OCI-LY7 (cell line): ENCODE results near the gene SLC6A6.

Experiments
- EZH2phosphoT487 ChIP-seq: fragments of 200-600 bp; sonication (generic); IDR thresholded peaks from 2 replicates; pipeline ENCODE4 v1.6.1; 2018; ENCODE audit warnings: low read depth, borderline replicate concordance, mild to moderate bottlenecking, mixed run types, antibody characterized with exemption, low read length, moderate library complexity, mixed read lengths
- TF ChIP-seq, protein P1 (sequence below): fragments of 200-600 bp; sonication (generic); conservative IDR thresholded peaks from 2 replicates; pipeline ENCODE4 v1.5.1; 2014; ENCODE audit warnings: mild to moderate bottlenecking, antibody characterized with exemption, low read length, moderate library complexity, mixed read lengths

DNA sequence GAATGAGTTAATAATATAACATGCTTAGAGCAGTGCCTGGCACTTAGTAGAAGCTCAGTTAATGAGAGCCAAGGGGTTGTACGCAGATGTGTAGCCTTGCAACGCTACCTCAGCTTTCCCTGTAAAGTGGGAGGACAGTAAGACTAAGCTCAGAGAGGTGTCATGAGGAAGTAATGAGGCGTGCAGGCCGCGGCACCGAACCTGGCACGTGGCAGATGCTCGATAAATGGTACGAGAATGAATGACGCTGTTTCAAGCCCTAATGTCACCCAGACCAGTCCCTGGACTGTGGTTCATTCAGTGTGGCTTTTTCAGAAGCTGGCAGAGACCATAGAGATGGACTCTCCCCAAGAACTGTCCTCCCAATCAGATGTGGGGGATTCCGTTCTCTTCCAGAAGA lies 116.5 kb downstream of the SLC6A6 start:
- TF ChIP-seq, protein P1, sequence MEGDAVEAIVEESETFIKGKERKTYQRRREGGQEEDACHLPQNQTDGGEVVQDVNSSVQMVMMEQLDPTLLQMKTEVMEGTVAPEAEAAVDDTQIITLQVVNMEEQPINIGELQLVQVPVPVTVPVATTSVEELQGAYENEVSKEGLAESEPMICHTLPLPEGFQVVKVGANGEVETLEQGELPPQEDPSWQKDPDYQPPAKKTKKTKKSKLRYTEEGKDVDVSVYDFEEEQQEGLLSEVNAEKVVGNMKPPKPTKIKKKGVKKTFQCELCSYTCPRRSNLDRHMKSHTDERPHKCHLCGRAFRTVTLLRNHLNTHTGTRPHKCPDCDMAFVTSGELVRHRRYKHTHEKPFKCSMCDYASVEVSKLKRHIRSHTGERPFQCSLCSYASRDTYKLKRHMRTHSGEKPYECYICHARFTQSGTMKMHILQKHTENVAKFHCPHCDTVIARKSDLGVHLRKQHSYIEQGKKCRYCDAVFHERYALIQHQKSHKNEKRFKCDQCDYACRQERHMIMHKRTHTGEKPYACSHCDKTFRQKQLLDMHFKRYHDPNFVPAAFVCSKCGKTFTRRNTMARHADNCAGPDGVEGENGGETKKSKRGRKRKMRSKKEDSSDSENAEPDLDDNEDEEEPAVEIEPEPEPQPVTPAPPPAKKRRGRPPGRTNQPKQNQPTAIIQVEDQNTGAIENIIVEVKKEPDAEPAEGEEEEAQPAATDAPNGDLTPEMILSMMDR = no peak
- TF ChIP-seq EZH2phosphoT487 = no peak
